ENCODE measurements around the gene GDI1. TPM values are rescaled to one million over a fixed set of nuclear protein-coding genes. Genes with fewer than 3 reads are reported as not detected.
A peak's percentile ranks its signal among the peaks of the same experiment; 100 is the strongest.

Gene GDI1
- total RNA-seq, 3 donors from 2014 or later (not counting 1 experiment from before 2014, with no cell fraction given): 138 to 174 (median 140) TPM

- H3K4me1 ChIP-seq (ENCODE audit: control insufficient read depth, insufficient read depth, low read length): peaks cover 32% of the 10 kb centered on the region
- DNase-seq (no peak), ATAC-seq (no peak)
- H3K9me3 ChIP-seq (ENCODE audit: control insufficient read depth, insufficient read depth, low read length): no peaks in the 10 kb centered on the region
- no peaks in the 10 kb centered on the region for H3K36me3 ChIP-seq (ENCODE audit: control insufficient read depth, insufficient read depth, low read length)
- no peak for TF ChIP-seq CTCF (IDR thresholded peaks at IDR 0.05)
- H3K4me3 ChIP-seq (ENCODE audit: low read length): no peak overlapping the region
- Mint-ChIP-seq H3K27me3 (ENCODE audit: low read depth in 2 of 2) (peaks cover 0 to 6% of the 10 kb centered on the region in 2 donors), H3K4me3 (no peak overlapping the region), H3K27ac (peak overlapping the region; percentile 68 to 79), H3K36me3 (no peaks in the 10 kb centered on the region), H3K9me3 (no peaks in the 10 kb centered on the region), H3K4me1 (peaks cover 5 to 26% of the 10 kb centered on the region in 2 donors)
- intact Hi-C loops (cut with micrococcal nuclease): no loop called here
- H3K27ac ChIP-seq (ENCODE audit: low read length): no peak overlapping the region
- 85% methylated on average over 4 of the region's 8 CpGs for WGBS (ENCODE audit: insufficient coverage)
- H3K27me3 ChIP-seq (ENCODE audit: control insufficient read depth, insufficient read depth, low read length): no peaks in the 10 kb centered on the region
Observed at GRCh38 chrX:154413142-154413541, 23.8 kb upstream of the GDI1 start.

GRCh38 chrX:154417157-154417556, 19.8 kb upstream of the GDI1 start:
- Histone ChIP-seq H3K9me3 (ENCODE audit: control insufficient read depth, insufficient read depth, low read length) (no peaks in the 10 kb centered on the region), H3K27me3 (ENCODE audit: control insufficient read depth, insufficient read depth, low read length) (no peaks in the 10 kb centered on the region), H3K27ac (ENCODE audit: low read length) (no peak overlapping the region), H3K36me3 (ENCODE audit: control insufficient read depth, insufficient read depth, low read length) (no peaks in the 10 kb centered on the region), H3K4me3 (ENCODE audit: low read length) (no peak overlapping the region), H3K4me1 (ENCODE audit: control insufficient read depth, insufficient read depth, low read length) (peaks cover 7% of the 10 kb centered on the region)
- Mint-ChIP-seq H3K27me3 (ENCODE audit: low read depth in 2 of 2) (no peaks in the 10 kb centered on the region), H3K4me1 (peaks cover 5 to 8% of the 10 kb centered on the region in 2 donors), H3K9me3 (no peaks in the 10 kb centered on the region), H3K4me3 (no peak overlapping the region), H3K36me3 (no peaks in the 10 kb centered on the region), H3K27ac (no peak overlapping the region)
- no peak for TF ChIP-seq CTCF (IDR thresholded peaks at IDR 0.05)
- ATAC-seq (no peak), DNase-seq (no peak)
- intact Hi-C loops (cut with micrococcal nuclease): no loop called here
- WGBS (ENCODE audit: insufficient coverage): 83% methylated on average over 7 of the region's 7 CpGs

GRCh38 chrX:154419189-154419588, 17.8 kb upstream of the GDI1 start:
- H3K4me1 ChIP-seq (ENCODE audit: control insufficient read depth, insufficient read depth, low read length): no peaks in the 10 kb centered on the region
- intact Hi-C loops (cut with micrococcal nuclease): no loop called here
- Mint-ChIP-seq H3K4me1 (no peaks in the 10 kb centered on the region), H3K9me3 (no peaks in the 10 kb centered on the region), H3K36me3 (no peaks in the 10 kb centered on the region), H3K27me3 (ENCODE audit: low read depth in 2 of 2) (no peaks in the 10 kb centered on the region), H3K4me3 (no peak overlapping the region), H3K27ac (no peak overlapping the region)
- H3K27ac ChIP-seq (ENCODE audit: low read length): no peak overlapping the region
- H3K36me3 ChIP-seq (ENCODE audit: control insufficient read depth, insufficient read depth, low read length): no peaks in the 10 kb centered on the region
- no peak overlapping the region for H3K4me3 ChIP-seq (ENCODE audit: low read length)
- 83% methylated on average over 8 of the region's 8 CpGs for WGBS (ENCODE audit: insufficient coverage)
- DNase-seq: peak in 1 of 2 donors; percentile 1
- H3K9me3 ChIP-seq (ENCODE audit: control insufficient read depth, insufficient read depth, low read length): no peaks in the 10 kb centered on the region
- H3K27me3 ChIP-seq (ENCODE audit: control insufficient read depth, insufficient read depth, low read length): no peaks in the 10 kb centered on the region
- no peak for TF ChIP-seq CTCF (IDR thresholded peaks at IDR 0.05)
- no peak for ATAC-seq

GRCh38 chrX:154419688-154420401, 17.1 kb upstream of the GDI1 start:
- Mint-ChIP-seq H3K9me3 (no peaks in the 10 kb centered on the region), H3K4me1 (no peaks in the 10 kb centered on the region), H3K36me3 (no peaks in the 10 kb centered on the region), H3K4me3 (no peak overlapping the region), H3K27me3 (ENCODE audit: low read depth in 2 of 2) (no peaks in the 10 kb centered on the region), H3K27ac (no peak overlapping the region)
- ATAC-seq (no peak), DNase-seq (no peak)
- H3K9me3 ChIP-seq (ENCODE audit: control insufficient read depth, insufficient read depth, low read length): no peaks in the 10 kb centered on the region
- H3K4me1 ChIP-seq (ENCODE audit: control insufficient read depth, insufficient read depth, low read length): no peaks in the 10 kb centered on the region
- H3K27me3 ChIP-seq (ENCODE audit: control insufficient read depth, insufficient read depth, low read length): no peaks in the 10 kb centered on the region
- H3K36me3 ChIP-seq (ENCODE audit: control insufficient read depth, insufficient read depth, low read length): no peaks in the 10 kb centered on the region
- WGBS (ENCODE audit: insufficient coverage): 91% methylated on average over 14 of the region's 19 CpGs
- TF ChIP-seq CTCF (IDR thresholded peaks at IDR 0.05): no peak
- intact Hi-C loops (cut with micrococcal nuclease): no loop called here
- no peak overlapping the region for H3K4me3 ChIP-seq (ENCODE audit: low read length)
- no peak overlapping the region for H3K27ac ChIP-seq (ENCODE audit: low read length)

Measured in natural killer cell (primary cell).